Stimulated activated CD8-positive, alpha-beta memory T cell treated with anti-CD3 and anti-CD28 coated beads, Interleukin-15, amount 100 ng/mL, for 48 hours (primary cell): ENCODE data around the gene INPP1.

Experiments used
- DNase-seq, 2 donors: peaks; one replicate each; pipeline ENCODE4 v3.0.0-alpha.2; 2020; ENCODE audit warnings: low read depth in 2 of 2

The INPP1 gene

DNA sequence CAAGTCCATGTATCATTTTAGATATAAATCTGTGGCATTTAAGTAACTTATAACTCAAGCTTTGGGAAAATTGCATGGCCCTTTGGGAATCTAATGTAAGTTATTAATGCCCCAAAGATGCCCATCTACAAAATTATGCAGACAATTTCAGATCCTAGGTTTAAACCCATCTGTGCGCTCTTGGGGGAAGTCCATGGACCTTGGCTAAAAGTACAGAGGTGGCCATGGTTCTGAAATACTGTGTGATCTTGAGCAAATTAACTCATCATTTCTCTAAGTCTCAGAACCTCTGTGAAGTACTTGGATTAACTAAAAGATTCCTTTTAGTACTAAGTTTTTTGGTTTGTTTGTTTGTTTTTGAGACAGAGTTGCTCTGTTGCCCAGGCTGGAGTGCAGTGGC lies 19.5 kb downstream of the INPP1 start:
- no peak for DNase-seq

DNA sequence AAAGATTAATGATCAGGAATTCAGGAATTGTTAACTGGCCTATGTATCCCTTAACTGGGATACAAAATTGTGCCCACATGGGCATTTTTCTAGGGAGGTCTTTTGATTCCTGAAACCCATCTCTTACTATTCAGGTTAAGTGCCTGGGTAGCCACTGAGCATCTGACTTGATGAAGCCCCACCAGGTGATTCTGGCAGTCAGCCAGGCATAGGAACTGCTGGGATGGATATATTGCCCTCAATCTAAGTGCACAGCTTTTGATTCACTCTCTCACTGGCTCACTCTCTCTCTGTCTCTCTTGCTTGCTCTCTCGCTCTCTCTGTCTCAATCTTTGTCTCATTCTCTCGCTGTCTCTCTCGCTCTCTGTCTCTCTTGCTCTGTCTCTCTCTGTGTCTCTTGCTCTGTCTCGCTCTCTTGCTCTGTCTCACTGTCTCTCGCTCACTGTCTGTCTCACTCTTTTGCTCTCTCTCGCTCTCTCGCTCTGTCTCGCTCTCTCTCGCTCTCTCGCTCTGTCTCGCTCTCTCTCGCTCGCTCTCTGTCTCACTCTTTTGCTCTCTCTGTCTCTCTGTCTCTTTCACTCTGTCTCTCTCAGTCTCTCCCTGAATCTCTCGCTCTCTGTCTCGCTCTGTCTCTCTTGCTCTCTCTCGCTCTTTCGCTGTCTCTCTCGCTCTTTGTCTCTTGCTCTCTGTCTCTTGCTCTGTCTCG lies 22.3 kb downstream of the INPP1 start:
- no peak for DNase-seq

DNA sequence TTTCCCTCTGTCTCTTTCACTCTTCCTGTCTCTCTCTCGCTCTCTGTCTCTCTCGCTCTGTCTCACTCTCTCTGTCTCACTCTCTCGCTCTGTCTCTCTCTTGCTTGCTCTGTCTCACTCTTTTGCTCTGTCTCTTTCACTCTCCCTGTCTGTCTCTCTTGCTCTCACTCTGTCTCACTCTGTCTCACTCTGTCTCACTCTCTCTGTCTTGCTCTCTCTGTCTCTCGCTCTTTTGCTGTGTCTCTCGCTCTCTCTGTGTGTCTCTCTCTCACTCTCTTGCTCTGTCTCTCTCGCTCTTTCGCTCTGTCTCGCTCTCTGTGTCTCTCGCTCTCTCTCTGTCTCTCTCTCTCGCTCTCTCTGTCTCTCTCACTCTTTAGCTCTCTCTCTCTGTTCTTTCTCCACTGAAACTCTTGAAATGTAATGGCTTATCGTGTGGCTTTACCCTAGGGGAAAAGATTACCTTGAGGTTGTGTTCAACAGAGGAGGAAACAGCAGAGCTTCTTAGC lies 22.9 kb downstream of the INPP1 start:
- DNase-seq, result no peak

DNA sequence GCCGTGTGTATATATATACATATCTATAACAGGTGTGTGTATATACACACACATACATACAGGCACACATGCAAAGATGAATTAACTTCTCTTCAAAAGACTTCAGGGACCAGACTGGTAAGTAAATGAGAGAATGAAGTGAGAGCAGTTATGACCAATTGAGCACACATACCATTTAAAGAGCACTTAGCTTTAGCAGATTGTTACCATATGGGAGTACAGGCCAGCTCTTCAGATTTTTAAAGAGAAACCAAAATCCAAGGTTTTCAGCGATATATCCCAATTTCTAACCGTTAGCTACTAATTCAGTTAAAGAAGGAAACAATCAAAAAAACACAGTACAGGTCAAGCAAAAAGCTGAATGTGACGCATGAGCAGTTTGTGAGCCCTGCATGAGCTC lies 23.7 kb downstream of the INPP1 start:
- no peak for DNase-seq

DNA sequence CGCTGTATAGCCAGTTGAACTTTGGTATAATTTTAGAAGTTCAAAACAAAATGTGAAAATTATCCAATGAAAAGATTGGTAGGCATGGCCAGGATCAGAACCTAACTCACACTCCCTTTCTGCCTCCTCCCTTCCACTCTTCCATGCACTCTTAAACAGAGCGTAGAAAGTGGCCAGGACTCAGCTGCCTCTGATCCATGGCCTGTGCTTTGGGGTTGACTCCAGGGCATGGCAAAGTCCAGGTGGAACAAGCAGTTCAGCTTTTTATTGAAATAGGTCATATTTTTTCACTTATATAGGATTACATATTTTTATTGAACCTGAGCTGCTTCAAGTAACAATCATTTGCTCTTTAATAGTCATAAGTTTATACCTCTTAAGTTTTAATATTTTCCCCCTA lies 26.2 kb downstream of the INPP1 start:
- DNase-seq, result no peak

DNA sequence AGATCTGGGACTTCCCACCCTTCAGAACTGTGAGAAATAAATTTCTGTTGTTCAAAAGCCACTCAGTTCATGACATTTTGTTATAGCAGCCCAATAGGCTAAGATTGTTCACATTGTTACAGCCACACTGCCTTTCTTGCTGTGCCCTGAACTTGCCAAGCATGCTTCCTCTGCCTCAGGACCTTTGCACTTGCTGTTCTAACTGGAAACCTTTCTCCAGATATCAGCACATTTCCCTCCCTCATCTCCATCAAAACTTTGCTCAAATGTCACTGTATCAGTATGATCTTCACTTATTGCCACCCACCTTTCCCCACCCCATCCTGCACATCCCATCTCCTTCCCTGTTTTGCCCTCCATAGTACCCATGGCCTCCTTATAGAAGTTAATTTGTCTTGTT lies 32.7 kb downstream of the INPP1 start:
- no peak for DNase-seq

DNA sequence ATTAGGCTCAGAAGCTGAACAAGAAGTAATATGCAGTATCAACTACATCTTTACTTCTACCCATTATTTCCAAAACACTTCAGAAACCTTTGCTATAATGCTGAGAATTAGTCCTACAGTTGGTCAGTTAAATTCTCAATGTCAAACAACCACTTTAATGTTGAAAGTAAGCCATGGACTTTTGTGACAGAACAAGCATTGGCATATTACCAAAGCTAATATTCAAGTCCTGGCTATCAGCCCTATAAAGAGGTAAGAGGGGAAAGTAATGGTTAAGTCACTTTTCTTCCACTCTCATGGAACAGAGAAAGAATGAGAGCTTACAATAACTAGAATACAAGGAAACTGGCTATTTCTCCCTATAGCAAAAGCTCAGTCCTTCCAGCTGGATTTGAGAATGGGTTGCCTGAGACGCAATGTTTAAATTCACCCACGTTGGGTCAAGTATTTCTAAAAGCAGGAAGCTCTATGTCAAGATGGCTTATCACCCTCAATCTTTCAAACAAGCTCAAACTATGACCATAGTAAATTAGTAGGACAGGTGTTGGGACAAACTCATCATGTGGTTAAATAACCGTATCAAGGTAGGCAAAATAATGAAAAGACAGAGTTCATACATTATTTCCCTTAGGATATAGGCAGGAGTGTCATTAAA lies 33.3 kb downstream of the INPP1 start:
- no peak for DNase-seq

DNA sequence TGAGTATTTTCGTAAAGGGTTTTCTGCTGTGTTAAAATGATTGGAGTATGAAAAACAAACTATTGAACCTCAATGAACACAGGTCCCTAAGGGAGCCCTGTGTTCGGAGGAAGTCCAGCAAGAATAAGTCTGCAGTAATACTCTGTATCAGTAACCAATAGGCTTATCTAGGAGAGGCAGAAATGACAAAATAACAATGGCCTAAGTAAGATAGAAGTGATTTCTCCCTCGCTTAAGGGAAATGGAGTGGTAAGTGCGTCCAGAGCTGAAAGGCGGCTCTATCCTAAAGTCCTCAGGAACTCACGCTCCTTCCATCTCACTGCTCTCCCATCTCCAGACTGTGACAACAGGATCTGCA lies 35.5 kb downstream of the INPP1 start:
- no peak for DNase-seq

DNA sequence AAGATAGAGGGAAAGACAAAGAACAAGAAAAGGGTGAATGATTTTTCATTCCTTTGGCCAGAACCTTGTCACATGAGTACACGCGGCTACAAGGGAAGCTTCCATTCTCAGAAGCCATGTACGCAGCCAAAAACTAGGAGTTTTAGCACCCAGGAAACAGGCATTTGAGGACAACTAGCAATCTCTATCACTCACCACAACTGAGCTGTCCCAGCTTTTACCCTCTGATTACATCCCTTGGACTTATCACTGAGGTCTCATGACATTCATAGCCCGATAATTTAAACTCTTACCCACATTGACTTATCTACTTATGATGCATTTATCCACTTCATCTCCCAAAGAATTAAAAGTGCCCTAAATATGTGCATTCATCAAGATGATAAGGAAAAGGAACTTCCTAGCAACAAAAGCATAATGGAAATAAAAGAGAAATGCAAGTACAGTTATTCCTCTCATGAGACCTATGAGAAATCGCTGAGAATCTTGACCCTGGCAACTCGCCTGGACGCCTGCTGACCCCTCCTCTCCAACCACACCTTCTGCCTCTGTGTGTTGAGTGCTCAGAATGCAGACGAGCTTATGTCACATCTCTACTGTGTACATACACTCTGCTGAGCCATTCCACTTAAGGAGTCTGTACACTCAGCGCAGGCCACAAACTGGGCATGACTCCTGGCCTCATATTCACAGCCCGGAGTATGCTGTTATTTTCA lies 36.0 kb downstream of the INPP1 start:
- DNase-seq, result no peak

DNA sequence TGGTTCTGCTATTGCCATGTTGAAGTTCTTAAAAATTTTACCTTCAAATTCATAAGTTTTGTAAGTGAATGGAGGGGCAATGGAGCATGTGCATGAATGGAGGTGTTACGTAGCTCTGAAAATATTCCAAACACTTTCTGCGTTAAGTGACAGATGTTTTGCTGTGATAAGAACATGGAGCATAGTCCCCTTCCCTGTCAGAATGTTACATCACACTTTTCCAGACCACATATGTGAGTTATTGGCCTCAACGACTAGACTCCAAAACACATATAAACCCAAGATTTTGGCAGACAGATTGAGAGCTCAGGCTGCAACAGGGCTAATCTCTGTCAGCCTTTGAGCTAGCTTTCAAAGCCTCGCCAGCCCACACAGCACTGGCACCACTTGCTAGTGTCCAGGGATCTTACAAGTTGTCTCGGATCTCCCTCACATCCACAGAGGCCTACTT lies 37.6 kb downstream of the INPP1 start:
- DNase-seq, result no peak

DNA sequence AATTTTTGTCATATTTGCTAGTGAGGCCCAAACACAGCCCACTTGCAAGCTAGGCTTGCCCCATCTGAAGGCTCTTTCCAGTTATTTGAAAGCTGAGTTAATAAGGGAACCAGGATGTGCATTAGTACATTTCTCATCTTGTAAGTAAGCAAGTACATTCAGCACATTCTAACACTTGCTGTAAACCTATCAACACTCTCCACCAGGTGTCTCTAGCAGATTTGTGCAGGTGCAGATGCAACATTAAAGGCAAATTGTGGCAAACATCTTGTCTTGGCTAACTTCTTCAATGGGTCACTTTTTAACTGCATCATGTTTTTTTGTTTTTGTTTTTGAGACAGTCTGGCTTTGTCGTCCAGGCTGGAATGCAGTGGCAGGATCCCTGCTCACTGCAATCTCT lies 39.5 kb downstream of the INPP1 start:
- DNase-seq, result no peak

DNA sequence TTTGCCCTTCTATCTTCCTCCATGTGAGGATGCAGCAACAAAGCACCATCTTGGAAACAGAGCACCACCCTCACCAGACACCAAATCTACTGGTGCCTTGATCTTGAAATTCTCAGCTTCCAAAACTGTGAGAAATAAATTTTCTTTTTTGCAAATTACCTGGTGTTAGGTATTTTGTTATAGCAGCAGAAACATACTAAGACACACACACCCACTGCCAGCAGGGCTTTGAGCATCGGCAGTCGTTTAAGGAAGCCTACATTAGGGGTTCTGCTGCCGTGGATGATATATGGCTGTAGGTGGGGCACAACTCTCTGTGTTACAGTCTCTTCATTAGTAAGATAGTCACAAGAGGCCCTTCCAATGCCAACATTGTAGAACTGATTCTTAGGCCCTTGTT lies 44.0 kb downstream of the INPP1 start:
- DNase-seq, result no peak

DNA sequence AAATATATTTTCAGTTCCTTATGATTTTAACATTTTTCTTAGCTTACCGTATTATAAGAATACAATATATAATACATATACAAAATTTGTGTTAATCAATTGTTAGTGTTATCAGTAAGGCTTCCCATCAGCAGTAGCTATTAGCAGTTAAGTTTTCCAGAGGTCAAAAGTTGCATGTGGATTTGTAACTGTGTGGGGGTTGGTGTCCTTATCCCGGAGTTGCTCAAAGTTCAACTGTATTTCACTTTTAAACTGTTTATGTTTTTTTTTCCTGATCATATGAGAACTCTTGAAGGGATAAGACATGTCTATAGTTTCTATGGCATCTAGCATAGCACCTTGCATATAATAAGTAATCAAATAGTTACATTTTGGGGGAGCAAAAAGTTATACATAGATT lies 52.9 kb downstream of the INPP1 start:
- DNase-seq, result no peak

DNA sequence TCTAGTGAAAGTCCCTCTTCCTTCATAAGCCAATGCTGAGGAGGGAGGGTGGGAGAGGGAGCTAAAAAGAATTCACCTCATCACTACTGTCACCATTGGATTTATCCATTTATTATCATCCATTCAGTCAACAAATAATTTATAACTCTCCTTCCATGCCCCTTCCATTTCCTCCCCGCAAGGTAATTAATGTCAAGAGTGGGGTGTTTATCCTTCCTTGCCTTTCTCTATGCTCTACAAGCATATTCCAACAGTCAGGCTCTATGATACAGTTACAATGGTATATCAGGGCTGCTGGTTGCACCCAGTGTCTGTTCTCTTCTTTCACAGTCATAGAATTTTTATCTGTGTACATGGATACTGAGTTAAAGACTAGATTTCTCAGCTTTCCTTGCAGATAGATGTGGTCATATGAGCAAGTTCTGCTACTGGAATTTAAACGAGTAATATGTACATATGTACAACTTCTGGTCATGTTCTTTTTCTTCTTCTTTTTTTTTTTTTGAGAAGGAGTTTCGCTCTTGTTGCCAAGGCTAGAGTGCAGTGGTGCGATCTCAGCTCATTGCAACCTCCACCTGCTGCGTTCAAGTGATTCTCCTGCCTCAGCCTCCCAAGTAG lies 59.7 kb downstream of the INPP1 start:
- DNase-seq, result no peak

DNA sequence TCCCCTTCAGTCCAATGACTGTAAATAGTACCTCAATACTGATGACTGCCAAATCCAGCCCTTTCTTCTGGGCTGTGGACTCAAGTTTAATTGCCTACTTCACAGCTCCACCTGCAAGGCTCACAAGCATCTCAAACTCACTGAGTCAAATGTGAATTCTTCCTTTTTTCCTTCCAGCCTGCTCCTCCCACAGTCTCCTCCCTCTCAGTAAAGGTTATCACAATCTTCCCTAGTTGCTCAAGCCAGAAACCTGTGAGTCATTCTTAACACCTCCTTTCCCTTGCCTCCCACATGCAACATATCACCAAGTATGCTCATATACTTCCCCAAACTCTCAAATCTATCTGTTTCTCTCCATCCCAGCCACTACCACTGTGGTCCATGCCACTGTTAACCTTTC lies 61.1 kb downstream of the INPP1 start:
- peak in 1 of 2 donors; percentile 4 for DNase-seq

DNA sequence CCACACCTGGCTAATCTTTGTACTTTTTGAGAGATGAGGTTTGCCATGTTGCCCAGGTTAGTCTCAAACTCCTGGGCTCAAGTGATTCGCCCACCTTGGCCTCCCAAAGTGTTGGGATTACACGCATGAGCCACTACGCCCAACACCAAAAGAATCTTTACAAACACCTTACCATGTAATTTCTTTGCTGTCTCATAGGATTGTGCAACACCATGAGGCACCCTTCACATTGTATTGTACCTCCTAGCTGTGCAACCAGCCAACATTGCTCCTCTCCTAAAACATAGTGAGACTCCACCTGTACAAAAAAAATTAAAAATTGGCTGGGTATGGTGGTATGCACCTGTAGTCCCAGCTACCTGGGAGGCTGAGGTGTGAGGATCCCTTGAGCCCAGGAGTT lies 61.7 kb downstream of the INPP1 start:
- DNase-seq, result no peak

DNA sequence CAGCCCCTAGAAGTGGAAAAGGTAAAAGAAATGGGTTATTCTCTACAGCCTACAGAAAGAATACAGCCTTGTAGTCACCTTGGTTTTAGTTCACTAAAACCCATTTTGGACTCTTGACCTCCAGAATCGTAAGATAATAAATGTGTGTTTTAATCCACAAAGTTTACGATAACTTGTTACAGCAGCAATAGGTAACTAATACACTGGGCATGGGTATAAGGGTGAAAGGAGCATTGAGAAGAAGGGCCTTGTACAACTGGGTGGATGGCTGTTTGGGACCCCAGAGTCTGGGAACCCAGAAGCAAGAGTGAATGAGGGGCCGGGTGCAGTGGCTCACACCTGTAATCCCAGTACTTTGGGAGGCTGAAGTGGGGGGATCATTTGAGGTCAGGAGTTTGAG lies 62.6 kb downstream of the INPP1 start:
- DNase-seq, result no peak

DNA sequence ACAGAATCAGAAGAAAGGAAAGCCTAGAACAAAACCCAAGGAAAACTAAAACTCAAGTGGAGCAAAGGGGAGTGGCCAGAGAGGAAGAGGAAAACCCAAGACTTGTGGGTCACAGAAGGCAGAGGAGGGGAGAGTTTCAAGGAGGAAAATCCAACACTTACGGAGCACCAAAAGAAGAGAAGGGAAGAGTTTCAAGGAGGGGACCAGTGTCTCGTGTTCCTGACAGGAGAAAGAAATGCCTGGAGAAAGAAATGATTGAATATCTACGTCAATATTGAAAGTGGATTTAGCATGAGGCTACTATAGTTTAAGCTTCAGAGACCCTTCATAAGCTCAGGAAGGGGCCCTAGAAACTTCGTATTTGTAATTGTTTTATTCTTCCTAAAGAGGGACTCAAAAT lies 63.4 kb downstream of the INPP1 start:
- DNase-seq, result no peak

DNA sequence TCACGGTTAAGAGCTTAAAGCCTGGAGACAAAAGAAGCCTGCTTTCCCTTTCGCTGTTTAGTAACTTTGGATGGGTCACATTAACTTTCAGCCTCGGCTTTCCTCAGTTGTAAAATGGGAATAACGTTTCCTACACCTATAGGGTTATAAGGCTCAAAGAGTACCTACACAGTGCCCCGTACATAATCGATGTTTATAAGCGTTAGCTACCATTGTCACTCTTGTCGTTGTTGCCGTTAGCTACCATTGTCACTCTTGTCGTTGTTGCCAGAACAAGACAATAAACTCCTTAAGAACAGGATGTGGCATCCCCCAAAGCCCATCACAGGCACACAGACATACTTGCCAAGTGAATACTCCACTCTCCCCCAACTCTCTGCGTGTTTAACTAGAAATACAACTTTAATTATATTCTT lies 63.9 kb downstream of the INPP1 start:
- DNase-seq, result no peak

DNA sequence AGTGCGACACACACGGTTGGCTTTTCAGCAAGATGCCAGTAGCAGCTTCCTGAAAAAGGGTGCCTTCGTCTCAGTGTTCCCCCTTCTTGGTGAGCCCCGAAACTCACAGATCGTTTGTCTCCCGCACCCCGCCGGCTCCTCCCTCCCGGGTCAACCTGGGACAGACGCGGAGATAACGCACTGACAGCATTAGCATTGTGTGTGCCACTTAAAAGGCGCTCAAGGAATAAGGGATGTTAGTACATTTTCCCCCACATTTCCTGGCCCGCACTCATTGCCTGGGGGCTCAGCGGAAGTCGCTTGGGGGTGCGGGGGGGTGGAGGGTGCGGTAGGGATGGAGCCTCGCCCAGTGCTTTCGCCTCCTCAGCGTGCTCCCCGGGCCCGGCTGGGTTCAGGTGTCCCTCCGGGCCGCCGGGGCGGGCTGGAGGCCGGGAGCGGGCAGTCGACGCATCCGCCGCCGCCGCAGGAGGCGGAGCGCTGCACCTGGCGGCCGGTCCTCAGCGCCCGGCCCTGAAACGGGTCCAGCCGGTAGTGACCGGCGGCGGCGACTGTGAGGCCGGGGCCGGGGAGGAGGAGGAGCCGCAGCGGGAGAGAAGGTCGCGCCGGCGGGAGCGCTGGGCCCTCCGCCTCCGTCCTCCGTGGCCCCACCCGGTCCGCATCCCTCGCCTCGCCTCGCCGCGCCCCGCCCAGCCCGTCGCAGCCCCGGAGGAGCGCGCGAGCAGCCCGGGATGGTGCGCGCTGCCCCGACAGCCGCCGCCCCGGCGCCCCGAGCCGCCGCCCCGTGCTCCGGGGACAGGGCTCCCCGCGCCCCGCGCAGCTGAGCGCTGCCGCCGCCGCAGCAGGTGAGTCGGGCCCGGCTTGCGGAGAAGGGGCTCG lies 64.5 kb downstream of the INPP1 start, which contains the start of gene MFSD6:
Gene MFSD6 (plus strand): TSS at position 694 of the 876 bp plus-strand sequence. CDS start 27,675 bp downstream, outside the sequence.
- peak; percentile 26 to 52 for DNase-seq

DNA sequence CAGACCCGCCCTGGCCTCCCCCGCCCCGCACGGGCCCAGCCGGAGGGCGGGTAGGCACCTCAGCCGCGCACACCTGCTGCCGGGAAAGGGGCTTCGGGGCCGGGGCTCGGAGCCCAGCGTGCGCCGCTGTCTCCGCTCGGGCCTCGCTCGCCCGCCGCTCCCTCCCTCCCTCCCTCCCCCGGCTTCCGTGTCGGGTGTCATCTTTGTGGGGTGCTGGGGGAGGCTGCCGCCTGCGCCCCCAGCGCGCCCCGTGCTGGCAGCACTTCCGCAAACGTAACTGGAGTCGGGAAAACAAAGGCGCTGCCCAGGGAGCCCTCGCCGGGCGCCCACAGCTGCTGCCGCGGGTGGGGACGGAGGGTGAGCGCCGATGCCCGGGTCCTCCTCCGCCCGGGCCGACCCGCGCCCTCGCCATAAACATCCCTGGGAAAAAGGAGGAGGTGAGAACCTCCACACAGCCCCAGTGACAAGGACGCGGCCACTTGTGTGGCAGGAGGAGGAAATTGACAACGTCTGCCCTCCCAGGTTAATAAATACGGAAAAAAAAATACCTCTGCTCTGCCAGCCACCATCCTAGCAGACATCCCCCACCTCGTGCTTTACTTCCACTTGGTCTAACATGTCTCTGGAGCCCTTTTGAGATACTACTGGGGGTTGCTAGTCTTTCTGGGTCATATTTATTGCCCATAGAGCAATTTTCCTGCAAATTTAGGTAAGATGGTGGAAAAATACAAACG lies 65.3 kb downstream of the INPP1 start:
- peak; percentile 62 to 66 for DNase-seq
